Activated T-cell treated with anti-CD3 and anti-CD28 coated beads for 1 hour (primary cell): Measurements from ENCODE around the gene JRKL.
"Not testable (repeated sequence)": the region's sequence is repeated elsewhere in the genome, so short reads cannot be mapped to it uniquely, and the experiment has no call there.

Experiments
- DNase-seq: peaks from one replicate; pipeline ENCODE4 v3.0.0-alpha.2; 2020; ENCODE audit warnings: low read depth

The JRKL gene

GRCh38 chr11:96394773-96395172 lies 5.0 kb downstream of the JRKL start:
- no peak for DNase-seq

- no peak for DNase-seq
Measured at GRCh38 chr11:96396637-96397036, 6.8 kb downstream of the JRKL start.

DNA sequence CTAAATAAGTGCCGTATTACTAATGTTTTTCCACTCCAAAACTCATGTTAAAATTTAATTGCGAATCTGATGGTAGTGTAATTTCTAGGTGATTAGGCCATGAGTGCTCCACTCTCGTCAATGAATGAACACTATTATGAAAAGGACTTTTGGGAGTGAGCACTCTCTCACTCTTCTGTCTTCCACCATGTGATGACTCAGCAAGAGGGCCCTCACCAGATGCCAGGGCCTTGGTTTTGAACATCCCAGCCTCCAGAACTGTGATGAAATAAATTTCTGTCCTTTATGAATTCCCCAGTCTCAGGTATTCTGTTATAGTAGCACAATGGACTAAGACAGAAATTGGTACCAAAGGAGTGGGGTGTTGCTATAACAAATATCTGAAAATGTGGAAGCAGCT lies 8.1 kb downstream of the JRKL start:
- DNase-seq, result no peak

DNA sequence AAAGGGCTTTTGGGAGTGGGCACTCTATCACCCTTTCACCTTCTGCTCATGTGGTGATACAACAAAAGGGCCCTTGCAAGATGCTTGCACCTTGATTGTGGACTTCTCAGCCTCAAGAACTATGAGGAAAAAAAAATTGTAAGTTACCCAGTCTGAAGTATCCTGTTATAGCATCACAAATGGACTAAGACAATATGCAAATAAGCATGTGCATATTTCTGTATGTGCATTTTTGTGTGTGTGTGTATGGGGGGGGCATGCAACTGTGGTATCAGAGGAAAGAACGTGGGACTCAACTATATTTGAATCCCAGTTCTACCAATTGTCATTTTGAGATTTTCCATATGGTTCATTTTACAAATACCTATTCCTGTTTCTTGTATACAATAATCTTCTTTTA lies 10.9 kb downstream of the JRKL start:
- DNase-seq, result no peak

- DNase-seq, result not testable (repeated sequence)
Measured at GRCh38 chr11:96411412-96411811, 21.6 kb downstream of the JRKL start.

DNA sequence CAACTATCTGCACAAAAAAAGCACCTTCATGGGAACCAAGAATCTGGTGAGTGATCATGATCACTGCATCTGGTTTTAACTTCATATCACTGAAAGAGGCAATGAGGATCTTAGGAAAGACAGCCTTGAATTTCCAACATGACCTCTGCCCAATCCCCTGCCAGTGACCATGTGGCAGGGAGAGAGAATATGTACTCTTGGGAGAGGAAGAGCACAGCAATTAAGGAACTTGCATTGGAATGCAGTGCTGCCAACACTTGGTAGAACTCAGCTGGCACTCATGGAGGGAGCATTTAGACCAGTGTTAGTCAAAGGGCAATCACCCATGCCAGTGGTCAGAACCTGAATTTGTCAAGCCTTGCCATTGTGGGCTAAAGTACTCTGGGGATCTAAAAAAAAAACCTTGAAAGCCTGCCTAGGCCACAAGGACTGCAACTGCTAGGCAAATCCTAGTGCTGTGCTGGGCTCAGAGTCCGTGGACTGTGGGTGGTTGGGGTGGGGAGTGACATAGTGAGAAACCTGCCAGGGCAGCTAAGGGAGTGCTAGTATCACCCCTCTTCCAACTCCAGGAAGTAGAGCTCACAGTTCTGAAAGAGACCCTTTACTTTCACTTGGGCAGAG lies 23.1 kb downstream of the JRKL start:
- DNase-seq, result no peak

DNA sequence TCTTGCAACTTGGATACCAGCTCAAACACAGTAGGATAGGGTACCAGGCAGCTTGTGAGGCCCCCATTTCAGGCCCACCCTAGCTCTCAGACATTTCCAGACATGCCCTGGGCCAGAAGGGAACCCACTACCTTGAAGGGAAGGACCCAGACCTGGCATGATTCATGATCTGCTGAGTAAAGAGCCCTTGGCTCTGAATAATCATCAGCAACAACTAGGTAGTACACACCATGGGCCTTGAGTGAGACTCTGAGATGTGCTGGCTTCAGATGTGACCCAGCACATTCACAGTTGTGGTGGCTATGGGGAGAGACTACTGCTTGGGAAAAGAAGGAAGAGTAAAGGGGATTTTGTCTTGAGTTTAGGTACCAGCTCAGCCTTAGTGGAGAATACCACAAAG lies 23.6 kb downstream of the JRKL start:
- DNase-seq, result no peak

GRCh38 chr11:96424693-96425092 lies 34.9 kb downstream of the JRKL start:
- no peak for DNase-seq

GRCh38 chr11:96430668-96431067 lies 40.9 kb downstream of the JRKL start:
- no peak for DNase-seq

DNA sequence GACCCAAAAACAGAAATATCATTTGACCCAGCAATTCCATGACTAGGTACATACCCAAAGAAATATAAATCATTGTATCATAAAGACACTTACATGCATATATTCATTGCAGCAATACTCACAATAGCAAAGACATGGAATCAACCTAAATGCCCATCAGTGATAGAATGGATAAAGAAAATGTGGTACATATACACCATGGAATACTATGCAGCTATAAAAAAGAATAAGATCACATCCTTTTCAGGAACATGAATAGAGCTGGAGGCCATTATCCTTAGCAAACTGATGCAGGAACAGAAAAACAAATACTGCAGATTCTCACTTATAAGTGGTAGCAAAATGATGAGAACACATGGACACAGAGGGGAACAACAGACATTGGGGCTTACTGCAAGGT lies 42.8 kb downstream of the JRKL start:
- not testable (repeated sequence) for DNase-seq
